Ovary (tissue), 9 donors: ENCODE measurements around the gene CAMTA1. TPM values are rescaled to one million over a fixed set of nuclear protein-coding genes. Genes with fewer than 3 reads are reported as not detected.

ENCODE experiments used
- DNase-seq, 5 donors: peaks; one replicate each; pipeline ENCODE4 v3.0.0-alpha.2; 2019 to 2020
- H3K27ac ChIP-seq, 2 donors: fragments of 200-600 bp; one replicate each; pipeline versions ENCODE4 v1.5.1 to v1.8.0; 2019 to 2022
- H3K27me3 ChIP-seq: fragments of 200-600 bp; one replicate; pipeline ENCODE4 v1.8.0; 2022
- H3K36me3 ChIP-seq: fragments of 200-600 bp; sonication (generic); one replicate; pipeline ENCODE4 v1.5.1; 2019
- H3K4me1 ChIP-seq: one replicate; pipeline ENCODE4 v1.8.1; 2013; ENCODE audit warnings: mild to moderate bottlenecking, moderate library complexity; ENCODE audit not compliant: insufficient read depth
- H3K4me3 ChIP-seq: fragments of 200-600 bp; sonication (generic); one replicate; pipeline ENCODE4 v1.5.1; 2017
- H3K9me3 ChIP-seq, 2 donors: fragments of 200-600 bp in 1 of 2; sonication (generic) in 1 of 2; one replicate each; pipeline versions ENCODE4 v1.5.1 to v1.8.1; 2013 to 2019; ENCODE audit warnings: mild to moderate bottlenecking in 1 of 2, moderate library complexity in 1 of 2
- EP300 ChIP-seq: sonication (generic); formaldehyde crosslinking; IDR thresholded peaks from one replicate; pipeline ENCODE4 v1.6.1; 2017; ENCODE audit warnings: antibody characterized with exemption
- POLR2A ChIP-seq: fragments of 450-650 bp; IDR thresholded peaks from one replicate; pipeline ENCODE4 v1.6.1; 2017; ENCODE audit warnings: antibody characterized with exemption, mild to moderate bottlenecking, moderate library complexity
- WGBS, 3 donors: extraction: QIAGEN DNeasy Blood & Tissue Kit in 1 of 3; methylation state at CpG; one replicate each; pipeline versions ENCODE4 v1.1.5 to v1.1.7; 2013 to 2017; 5-methylcytosine and 5-hydroxymethylcytosine counted together
- intact Hi-C, 4 donors: fragments of 100-400 bp; cut with DNase I; formaldehyde crosslinking; loops; one replicate each; pipeline versions ENCODE4 v1.11.0 to v1.15.1; 2022 to 2023
- polyA plus RNA-seq, 2 donors: library from polyadenylated mRNA; stranded (reverse); fragments of 200-250 nt in 1 of 2; fragments of 350-450 nt in 1 of 2; fragmentation: Illumina TruSeq in 1 of 2; extraction: RNeasy Lipid Tissue Mini Kit (QIAGEN cat#74804) in 1 of 2; gene quantifications; one replicate each; pipeline ENCODE4 v1.2.3, GENCODE V29; 2013 to 2014
- total RNA-seq, 7 donors: library from RNA; depleted of rRNA in 2 of 7; stranded (reverse); fragments of >200 nt in 2 of 7; fragmentation: NEBNext Ultra II Directional in 3 of 7; extraction: Animal tissue kit (Norgen Biotek cat#: 25700) in 3 of 7; gene quantifications; one replicate each; pipeline versions ENCODE4 v1.1.0 to v1.2.4, GENCODE V29; 2016 to 2023
- TF ChIP-seq, protein P1 (sequence below), 3 donors: fragments of 450-650 bp in 2 of 3; fragments of 200-600 bp in 1 of 3; IDR thresholded peaks; one replicate each; pipeline versions ENCODE4 v1.5.1 to v1.8.0; 2016 to 2022; ENCODE audit warnings: antibody characterized with exemption in 3 of 3, mild to moderate bottlenecking in 1 of 3
- donor health status: DM: no; HTN: no; CAD: no; lungs with moderate emphysema.
- donor health status: DM: no; HTN: no; CAD: no.
- donor health status: Bipolar disorder and iron deficiency.
- donor health status: DM: yes; HTN: yes; CAD: no.
- donor health status: DM: no; HTN: no; CAD: no.
- donor health status: DM: yes; HTN: yes; CAD: no.

The CAMTA1 gene
- total and polyA plus RNA-seq, 9 donors, result 51.1 to 150 (median 67.4) TPM

DNA sequence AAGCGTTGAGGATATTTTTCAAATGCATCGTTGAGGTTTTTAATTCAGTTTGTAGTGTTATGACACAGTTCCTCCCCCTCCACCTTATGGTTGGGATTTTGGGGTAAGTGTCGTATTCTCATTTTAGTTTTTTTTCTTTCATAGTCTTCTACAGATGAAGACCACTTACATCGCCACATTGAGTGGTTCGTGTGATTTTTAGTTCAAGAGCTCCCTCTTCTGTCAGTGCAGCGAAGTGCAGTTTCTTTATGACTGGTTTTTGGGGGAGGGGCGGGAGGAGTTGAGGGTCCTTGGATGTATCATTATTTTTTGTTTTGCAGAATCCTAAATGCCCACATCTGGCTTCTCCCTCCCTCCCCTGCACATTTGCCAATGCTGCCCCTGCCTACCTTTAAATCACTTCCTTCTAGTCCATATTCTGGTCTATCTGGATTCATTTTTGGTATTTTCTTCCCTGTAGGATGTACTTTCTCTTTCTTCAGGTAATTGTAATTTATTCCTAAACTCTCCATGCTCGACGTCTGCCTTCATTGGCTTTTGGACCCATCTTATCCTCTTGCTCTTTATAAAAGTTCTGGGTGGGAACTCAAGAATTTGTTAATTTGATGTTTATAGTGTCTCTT lies 433.1 kb downstream of the CAMTA1 start:
- Histone ChIP-seq H3K27ac (no peak overlapping the region), H3K9me3 (no peaks in the 10 kb centered on the region), H3K27me3 (no peaks in the 10 kb centered on the region), H3K4me3 (no peak overlapping the region), H3K4me1 (no peaks in the 10 kb centered on the region), H3K36me3 (no peaks in the 10 kb centered on the region)
- TF ChIP-seq, protein P1, sequence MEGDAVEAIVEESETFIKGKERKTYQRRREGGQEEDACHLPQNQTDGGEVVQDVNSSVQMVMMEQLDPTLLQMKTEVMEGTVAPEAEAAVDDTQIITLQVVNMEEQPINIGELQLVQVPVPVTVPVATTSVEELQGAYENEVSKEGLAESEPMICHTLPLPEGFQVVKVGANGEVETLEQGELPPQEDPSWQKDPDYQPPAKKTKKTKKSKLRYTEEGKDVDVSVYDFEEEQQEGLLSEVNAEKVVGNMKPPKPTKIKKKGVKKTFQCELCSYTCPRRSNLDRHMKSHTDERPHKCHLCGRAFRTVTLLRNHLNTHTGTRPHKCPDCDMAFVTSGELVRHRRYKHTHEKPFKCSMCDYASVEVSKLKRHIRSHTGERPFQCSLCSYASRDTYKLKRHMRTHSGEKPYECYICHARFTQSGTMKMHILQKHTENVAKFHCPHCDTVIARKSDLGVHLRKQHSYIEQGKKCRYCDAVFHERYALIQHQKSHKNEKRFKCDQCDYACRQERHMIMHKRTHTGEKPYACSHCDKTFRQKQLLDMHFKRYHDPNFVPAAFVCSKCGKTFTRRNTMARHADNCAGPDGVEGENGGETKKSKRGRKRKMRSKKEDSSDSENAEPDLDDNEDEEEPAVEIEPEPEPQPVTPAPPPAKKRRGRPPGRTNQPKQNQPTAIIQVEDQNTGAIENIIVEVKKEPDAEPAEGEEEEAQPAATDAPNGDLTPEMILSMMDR (IDR thresholded peaks at IDR 0.05), result peak in 1 of 3 donors; percentile 26
- no peak for TF ChIP-seq EP300
- 21 to 24% (median 23%) methylated on average over 9 of the region's 9 CpGs for WGBS, 3 donors
- intact Hi-C loops, result loop anchor here in 1 of 4 donors (10.0 kb wide), 1 partner anchor 494 kb away; no protein-coding TSS in a partner anchor
- peak in 1 of 5 donors; percentile 30 for DNase-seq

DNA sequence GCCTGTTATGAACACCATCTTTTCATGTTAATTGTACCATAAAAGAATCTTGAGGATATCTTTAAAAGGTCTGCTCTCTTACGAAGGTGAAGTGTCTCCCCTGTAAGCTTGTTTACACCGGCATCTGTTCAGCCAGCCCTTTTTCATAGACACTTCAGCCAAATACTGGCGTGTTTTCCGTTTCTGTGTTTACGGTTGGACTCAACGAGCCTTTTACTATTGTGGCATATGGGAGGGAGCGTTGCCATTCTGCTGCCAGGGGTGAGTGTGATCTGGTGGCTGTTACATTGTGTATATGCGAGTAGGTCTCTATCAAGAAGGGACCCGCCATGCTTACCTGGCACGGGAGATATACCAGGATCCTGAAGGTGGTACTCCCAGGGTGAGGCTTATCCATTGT lies 433.8 kb downstream of the CAMTA1 start:
- Histone ChIP-seq H3K4me1 (no peaks in the 10 kb centered on the region), H3K36me3 (no peaks in the 10 kb centered on the region), H3K27ac (no peak overlapping the region), H3K27me3 (no peaks in the 10 kb centered on the region), H3K9me3 (no peaks in the 10 kb centered on the region), H3K4me3 (no peak overlapping the region)
- WGBS, 3 donors, result 78 to 84% (median 82%) methylated on average over 10 of the region's 10 CpGs
- intact Hi-C loops, result loop anchor here in 1 of 4 donors (10.0 kb wide), 1 partner anchor 494 kb away; no protein-coding TSS in a partner anchor
- DNase-seq, result no peak
- TF ChIP-seq, protein P1 (IDR thresholded peaks at IDR 0.05), result no peak
- TF ChIP-seq POLR2A, result no peak
- no peak for TF ChIP-seq EP300

DNA sequence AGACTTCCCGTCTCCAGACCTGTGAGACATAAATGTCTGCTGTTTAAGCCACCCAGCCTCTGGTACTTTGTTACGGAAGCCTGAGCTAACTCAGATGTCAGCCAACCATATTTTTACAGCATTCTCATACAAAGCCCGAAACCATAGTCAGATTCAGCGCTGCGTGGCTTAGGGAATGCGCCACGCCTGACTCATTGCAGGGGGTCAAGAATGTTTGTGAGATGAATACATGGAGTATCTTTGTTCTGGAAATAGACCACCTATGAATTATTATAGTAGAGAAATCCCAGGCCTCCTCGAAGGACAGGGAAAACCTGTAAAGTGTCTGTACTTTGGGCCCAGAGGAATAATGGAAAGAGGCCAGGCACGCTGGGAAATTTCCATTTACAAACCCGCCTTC lies 434.8 kb downstream of the CAMTA1 start:
- Histone ChIP-seq H3K27ac (no peak overlapping the region), H3K9me3 (no peaks in the 10 kb centered on the region), H3K4me3 (no peak overlapping the region), H3K4me1 (no peaks in the 10 kb centered on the region), H3K36me3 (no peaks in the 10 kb centered on the region), H3K27me3 (no peaks in the 10 kb centered on the region)
- intact Hi-C loops, result loop anchor here in 1 of 4 donors (10.0 kb wide), 2 partner anchors 425 to 495 kb away; no protein-coding TSS in a partner anchor
- 92 to 93% (median 93%) methylated on average over 10 of the region's 10 CpGs for WGBS, 3 donors
- TF ChIP-seq, protein P1 (IDR thresholded peaks at IDR 0.05), result no peak
- TF ChIP-seq EP300 (no peak), POLR2A (no peak)
- no peak for DNase-seq

DNA sequence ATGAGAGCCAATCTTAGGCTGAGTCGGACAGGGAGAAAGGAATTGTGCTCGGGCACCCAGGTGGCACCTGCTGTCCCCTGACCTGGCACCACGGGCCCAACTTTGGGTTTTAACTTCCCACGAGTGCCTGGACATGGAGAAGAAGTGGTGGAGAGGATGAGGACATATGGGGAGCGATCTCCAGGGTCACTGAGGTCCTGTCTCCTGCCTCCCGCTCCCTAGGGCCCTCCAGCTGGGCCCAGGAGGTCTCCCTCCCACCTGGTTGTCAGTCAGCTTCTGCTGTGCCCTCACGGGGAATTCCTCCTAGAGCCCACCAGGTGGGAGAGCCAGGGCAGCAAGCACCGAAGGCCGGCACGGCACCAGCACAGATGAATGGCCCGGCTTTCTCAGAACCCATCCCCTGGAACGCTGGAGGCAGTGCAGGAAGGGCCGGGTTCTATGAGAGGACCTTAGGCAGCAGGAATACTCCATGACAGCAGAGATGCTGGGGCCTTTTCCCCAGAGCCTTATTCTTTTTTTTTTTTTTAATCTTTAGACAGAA lies 435.5 kb downstream of the CAMTA1 start:
- intact Hi-C loops, result loop anchor here in 1 of 4 donors (10.0 kb wide), 2 partner anchors 424 to 496 kb away; no protein-coding TSS in a partner anchor

More for the DNA sequence above, 435.5 kb downstream of the CAMTA1 start:
- TF ChIP-seq, protein P1 (IDR thresholded peaks at IDR 0.05), result no peak
- no peak for TF ChIP-seq EP300
- TF ChIP-seq POLR2A, result no peak
- Histone ChIP-seq H3K4me3 (no peak overlapping the region), H3K9me3 (no peaks in the 10 kb centered on the region), H3K4me1 (no peaks in the 10 kb centered on the region), H3K27me3 (no peaks in the 10 kb centered on the region), H3K27ac (no peak overlapping the region), H3K36me3 (no peaks in the 10 kb centered on the region)
- no peak for DNase-seq
- WGBS, 3 donors, result 85 to 89% (median 86%) methylated on average over 13 of the region's 13 CpGs
